Effector memory CD4-positive, alpha-beta T cell (primary cell): ENCODE measurements around the gene ADAMTSL2.

ENCODE experiments used
- DNase-seq, 3 donors: peaks; one replicate each; pipeline ENCODE4 v3.0.0-alpha.2; 2020
- H3K27ac ChIP-seq: 2 replicates; pipeline ENCODE4 v1.7.0; 2013; ENCODE audit warnings: mild to moderate bottlenecking, low read length, moderate library complexity; ENCODE audit not compliant: insufficient read depth, poor library complexity, severe bottlenecking
- H3K27me3 ChIP-seq: replicated peaks from 2 replicates; pipeline ENCODE4 v1.7.0; 2013; ENCODE audit warnings: mild to moderate bottlenecking, low read length; ENCODE audit not compliant: insufficient read depth, control insufficient read depth, poor library complexity, severe bottlenecking
- H3K36me3 ChIP-seq: 2 replicates; pipeline ENCODE4 v1.7.0; 2013; ENCODE audit warnings: mild to moderate bottlenecking, low read length, moderate library complexity; ENCODE audit not compliant: control insufficient read depth, insufficient read depth
- H3K4me1 ChIP-seq: 2 replicates; pipeline ENCODE4 v1.7.0; 2013; ENCODE audit warnings: low read length, mild to moderate bottlenecking; ENCODE audit not compliant: control insufficient read depth, insufficient read depth, poor library complexity, severe bottlenecking
- H3K4me3 ChIP-seq: 2 replicates; pipeline ENCODE4 v1.7.0; 2013; ENCODE audit warnings: low read length, low read depth, mild to moderate bottlenecking; ENCODE audit not compliant: insufficient read depth, poor library complexity, severe bottlenecking
- H3K9me3 ChIP-seq: 2 replicates; pipeline ENCODE4 v1.7.0; 2013; ENCODE audit warnings: mild to moderate bottlenecking, low read length, moderate library complexity; ENCODE audit not compliant: control insufficient read depth

Gene ADAMTSL2

DNA sequence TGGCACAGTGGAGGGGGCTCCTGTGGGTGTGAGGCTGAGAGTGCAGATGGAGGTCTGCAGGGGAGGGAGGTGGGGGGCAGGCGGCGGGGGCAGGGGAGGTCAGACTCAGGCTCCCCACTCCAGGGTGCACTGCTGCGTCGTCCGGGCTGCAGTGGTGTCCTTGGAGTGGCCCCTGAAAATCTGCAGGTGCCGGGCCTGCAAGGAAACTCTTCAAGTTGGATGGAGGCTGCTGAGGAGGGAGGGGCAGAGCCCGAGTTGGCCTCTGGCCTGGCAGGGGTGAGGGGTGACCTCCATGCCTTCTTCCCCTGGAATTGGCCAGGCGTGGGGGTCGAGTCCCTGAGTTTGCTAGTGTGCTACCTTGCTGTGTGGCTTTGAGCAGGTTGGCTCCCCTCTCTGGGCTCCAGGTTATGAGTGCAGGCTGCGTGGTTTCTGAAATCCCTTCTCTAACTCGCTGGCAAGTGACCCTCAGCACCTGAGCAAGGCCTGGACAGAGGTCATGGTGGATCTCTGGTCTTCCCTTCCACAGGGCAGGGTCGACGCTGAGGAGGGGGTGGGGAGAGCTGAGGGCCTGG, 888 bp downstream of the ADAMTSL2 start:
- peaks cover 17% of the 10 kb centered on the region for H3K27me3 ChIP-seq
- no peaks in the 10 kb centered on the region for H3K36me3 ChIP-seq
- H3K27ac ChIP-seq, result no peak overlapping the region
- H3K4me3 ChIP-seq, result no peak overlapping the region
- H3K4me1 ChIP-seq, result no peaks in the 10 kb centered on the region
- H3K9me3 ChIP-seq, result no peaks in the 10 kb centered on the region
- DNase-seq, result no peak

DNA sequence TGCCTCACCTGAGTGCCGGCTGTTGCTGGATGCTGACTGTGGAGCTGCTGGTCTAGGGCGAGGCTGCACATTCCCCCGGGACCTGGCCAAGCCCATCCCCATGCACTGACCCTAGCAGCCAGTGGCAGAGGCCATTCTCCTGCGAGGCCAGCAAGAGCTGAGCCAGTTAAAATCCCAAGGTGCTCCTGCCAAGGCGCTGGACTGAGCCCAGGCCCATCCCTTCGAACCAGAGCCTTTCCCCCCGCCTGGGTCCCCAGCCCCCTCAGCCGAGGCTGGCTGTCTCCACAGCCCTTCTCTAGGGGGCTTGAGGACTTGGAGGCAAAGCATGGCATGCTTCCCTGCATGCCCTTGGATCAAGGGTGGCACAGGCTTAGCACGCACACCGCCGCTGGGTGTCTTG, 1.6 kb downstream of the ADAMTSL2 start:
- no peak overlapping the region for H3K27ac ChIP-seq
- H3K9me3 ChIP-seq, result no peaks in the 10 kb centered on the region
- peaks cover 17% of the 10 kb centered on the region for H3K27me3 ChIP-seq
- no peak for DNase-seq
- no peaks in the 10 kb centered on the region for H3K36me3 ChIP-seq
- no peaks in the 10 kb centered on the region for H3K4me1 ChIP-seq
- no peak overlapping the region for H3K4me3 ChIP-seq

DNA sequence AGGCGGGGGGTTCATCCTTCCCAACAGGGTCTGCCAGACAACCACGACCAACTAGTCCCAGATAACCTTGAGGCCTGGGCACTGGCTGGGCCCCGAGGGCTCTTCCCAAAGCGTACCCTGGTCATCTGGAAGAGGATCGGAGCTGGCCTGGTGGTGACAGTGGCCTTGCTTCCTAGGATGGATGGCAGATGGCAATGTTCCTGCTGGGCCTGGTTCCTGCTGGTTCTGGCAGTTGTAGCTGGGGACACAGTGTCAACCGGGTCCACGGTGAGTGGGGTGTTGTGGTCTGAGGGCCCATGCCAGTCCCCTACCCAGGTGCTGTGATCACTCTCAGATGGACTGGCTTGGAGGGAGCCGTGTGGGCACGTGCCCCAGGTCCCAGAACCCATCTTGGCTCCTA, 2.0 kb downstream of the ADAMTSL2 start:
- H3K36me3 ChIP-seq, result no peaks in the 10 kb centered on the region
- H3K4me3 ChIP-seq, result no peak overlapping the region
- no peaks in the 10 kb centered on the region for H3K9me3 ChIP-seq
- DNase-seq, result no peak
- peaks cover 16% of the 10 kb centered on the region for H3K27me3 ChIP-seq
- H3K4me1 ChIP-seq, result no peaks in the 10 kb centered on the region
- H3K27ac ChIP-seq, result no peak overlapping the region

DNA sequence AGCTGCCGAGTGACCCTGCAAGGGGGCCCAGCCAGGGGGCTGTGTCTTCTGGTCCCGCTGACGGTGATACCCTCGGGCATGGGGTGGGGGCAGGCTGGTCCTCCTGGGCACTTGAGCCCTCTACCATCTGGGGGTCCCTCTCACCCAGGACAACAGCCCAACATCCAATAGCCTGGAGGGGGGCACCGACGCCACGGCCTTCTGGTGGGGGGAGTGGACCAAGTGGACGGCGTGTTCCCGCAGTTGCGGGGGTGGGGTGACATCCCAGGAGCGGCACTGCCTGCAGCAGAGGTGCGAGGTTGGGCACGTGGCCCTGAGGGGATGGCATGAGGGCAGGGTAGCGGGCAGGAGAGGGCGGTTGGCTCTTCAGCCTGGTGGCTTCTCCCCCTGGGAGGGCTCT, 2.8 kb downstream of the ADAMTSL2 start:
- DNase-seq, result no peak
- H3K4me1 ChIP-seq, result no peaks in the 10 kb centered on the region
- no peak overlapping the region for H3K27ac ChIP-seq
- no peak overlapping the region for H3K4me3 ChIP-seq
- H3K36me3 ChIP-seq, result no peaks in the 10 kb centered on the region
- H3K9me3 ChIP-seq, result no peaks in the 10 kb centered on the region
- peaks cover 11% of the 10 kb centered on the region for H3K27me3 ChIP-seq

DNA sequence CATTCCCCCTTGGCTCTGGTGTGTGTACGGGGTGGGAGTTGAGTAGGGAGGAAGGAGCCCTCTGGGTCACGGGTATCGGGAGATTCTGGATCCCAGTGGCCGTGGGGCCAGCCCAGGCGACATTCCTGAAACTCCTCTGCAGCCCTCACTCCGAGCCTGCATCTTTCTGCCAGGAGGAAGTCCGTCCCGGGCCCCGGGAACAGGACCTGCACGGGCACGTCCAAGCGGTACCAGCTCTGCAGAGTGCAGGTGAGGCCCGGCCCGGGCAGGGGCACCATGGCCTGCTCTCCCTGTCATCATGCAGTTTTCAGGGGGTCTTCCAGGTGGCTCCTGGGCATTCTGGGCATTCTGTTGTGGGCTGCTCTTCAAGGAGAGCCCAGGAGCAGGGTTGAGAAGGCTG, 3.7 kb downstream of the ADAMTSL2 start:
- peaks cover 11% of the 10 kb centered on the region for H3K27me3 ChIP-seq

DNA sequence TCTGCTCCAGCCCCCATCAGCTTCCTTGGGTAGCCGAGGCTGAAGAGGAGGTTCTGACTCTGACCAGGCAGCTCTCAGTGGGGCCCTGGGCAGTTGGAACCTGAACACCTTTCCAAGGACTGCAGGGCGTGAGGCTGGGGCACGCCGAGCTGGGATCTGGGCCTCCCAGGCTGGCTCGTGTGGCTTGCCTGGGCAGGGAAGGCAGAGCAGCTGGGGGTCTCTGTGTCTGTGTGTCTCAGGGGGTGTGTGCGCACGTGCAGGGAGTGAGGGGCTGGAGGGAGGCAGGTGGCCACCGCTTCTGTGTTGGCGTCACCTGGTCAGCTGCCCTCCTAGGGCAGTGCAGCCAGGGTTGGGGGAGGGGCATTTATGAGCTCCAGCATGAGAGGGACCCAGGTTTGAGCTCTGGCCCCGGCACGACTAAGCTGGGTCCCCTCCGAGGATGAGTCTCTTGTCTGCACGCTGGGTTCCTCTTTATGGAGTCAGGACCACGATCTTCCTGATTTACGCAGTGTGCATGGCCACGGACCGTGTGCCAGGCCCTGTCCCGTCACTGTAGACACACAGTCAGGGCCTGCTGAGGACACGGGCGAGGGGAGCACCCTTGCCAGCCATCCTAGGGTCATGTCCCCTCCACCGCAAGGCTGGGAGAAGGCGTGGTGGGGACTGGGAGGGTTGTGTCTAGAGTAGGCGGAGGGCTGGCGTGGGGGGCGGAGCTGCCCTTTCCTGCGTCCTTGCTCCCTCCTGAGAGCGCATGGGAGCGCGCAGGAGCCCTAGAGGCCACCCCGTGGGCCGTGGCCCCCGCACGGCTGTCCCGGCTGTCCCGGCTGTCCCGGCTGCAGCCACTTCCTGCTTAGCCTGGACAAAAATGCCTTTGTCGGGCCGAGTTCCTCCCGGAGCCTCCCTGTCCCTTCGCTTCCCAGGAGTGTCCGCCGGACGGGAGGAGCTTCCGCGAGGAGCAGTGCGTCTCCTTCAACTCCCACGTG, 4.6 kb downstream of the ADAMTSL2 start:
- no peak overlapping the region for H3K27ac ChIP-seq
- no peaks in the 10 kb centered on the region for H3K4me1 ChIP-seq
- no peak for DNase-seq
- H3K27me3 ChIP-seq, result peaks cover 7% of the 10 kb centered on the region
- H3K36me3 ChIP-seq, result no peaks in the 10 kb centered on the region
- no peaks in the 10 kb centered on the region for H3K9me3 ChIP-seq
- H3K4me3 ChIP-seq, result no peak overlapping the region

More for the DNA sequence above, 3.7 kb downstream of the ADAMTSL2 start:
- Histone ChIP-seq H3K27ac (no peak overlapping the region), H3K4me3 (no peak overlapping the region), H3K9me3 (no peaks in the 10 kb centered on the region), H3K36me3 (no peaks in the 10 kb centered on the region), H3K4me1 (no peaks in the 10 kb centered on the region)
- no peak for DNase-seq

DNA sequence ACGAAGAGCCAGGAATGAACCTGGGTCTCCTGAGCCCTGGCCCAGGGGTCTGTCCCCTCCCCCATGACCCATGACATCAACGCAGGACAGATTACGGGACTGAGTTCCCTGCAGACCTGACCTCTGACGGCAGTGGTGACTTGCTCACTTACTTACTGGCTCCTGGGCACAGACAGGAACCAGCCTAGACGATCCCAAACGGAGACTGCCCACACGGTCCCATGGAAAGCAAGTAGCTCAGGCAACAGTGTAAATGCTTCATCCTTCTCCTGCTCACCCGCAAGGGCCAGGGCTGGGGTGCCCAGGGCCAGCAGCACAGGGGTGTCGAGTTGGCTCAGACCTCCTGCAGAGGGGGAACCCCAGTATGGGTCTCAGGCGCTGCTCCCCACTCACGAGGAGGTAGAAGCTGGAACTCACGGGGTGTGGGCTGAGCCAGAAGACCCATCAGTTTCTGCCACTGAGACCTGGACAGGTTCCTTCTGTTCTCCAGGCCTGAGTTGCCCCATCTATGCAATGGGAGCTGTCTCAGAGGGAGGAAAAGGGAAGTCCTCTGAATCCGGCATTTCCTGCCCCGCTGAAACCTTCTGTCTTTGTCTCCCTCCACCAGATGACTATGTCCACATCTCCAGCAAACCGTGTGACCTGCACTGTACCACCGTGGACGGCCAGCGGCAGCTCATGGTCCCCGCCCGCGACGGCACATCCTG, 5.6 kb downstream of the ADAMTSL2 start:
- Histone ChIP-seq H3K27ac (no peak overlapping the region), H3K4me1 (no peaks in the 10 kb centered on the region), H3K9me3 (no peaks in the 10 kb centered on the region), H3K36me3 (no peaks in the 10 kb centered on the region), H3K4me3 (no peak overlapping the region), H3K27me3 (no peaks in the 10 kb centered on the region)
- no peak for DNase-seq

DNA sequence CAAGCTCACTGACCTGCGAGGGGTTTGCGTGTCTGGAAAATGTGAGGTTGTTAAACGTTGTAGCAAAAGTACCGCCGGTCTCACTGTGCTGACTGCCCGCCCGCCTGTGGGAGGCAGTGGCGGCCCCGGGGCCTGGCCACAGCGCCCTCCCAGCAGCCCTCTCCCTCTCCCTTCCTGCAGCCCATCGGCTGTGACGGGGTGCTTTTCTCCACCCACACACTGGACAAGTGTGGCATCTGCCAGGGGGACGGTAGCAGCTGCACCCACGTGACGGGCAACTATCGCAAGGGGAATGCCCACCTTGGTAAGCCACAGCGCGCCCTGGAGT, 6.2 kb downstream of the ADAMTSL2 start:
- Histone ChIP-seq H3K9me3 (no peaks in the 10 kb centered on the region), H3K27ac (no peak overlapping the region), H3K27me3 (no peaks in the 10 kb centered on the region), H3K36me3 (no peaks in the 10 kb centered on the region), H3K4me1 (no peaks in the 10 kb centered on the region), H3K4me3 (no peak overlapping the region)
- DNase-seq, result no peak

DNA sequence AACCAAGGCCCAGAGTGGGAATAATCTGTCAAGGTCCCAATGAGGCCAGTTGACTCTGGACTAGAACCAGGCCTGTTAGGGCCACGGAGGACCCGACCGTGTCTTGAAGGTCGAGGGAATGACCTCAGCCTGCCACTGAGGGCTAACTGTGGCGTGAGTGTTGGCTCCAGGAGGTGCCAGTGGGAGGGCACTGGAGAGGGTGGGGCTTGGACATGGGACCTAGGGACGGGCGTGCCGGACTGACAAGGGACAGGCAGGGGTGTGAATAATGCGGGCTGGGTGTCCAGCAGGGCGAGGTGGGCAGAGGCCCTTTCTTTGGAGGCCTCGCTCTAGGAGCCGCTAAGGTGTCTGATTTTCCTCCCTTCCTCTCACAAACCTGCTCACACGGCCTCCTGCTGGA, 7.5 kb downstream of the ADAMTSL2 start:
- H3K4me1 ChIP-seq, result no peaks in the 10 kb centered on the region
- H3K4me3 ChIP-seq, result no peak overlapping the region
- no peak for DNase-seq
- H3K36me3 ChIP-seq, result no peaks in the 10 kb centered on the region
- no peak overlapping the region for H3K27ac ChIP-seq
- no peaks in the 10 kb centered on the region for H3K9me3 ChIP-seq
- no peaks in the 10 kb centered on the region for H3K27me3 ChIP-seq
